CD4-positive, alpha-beta T cell (primary cell): ENCODE measurements around the gene DAO. TPM values are rescaled to one million over a fixed set of nuclear protein-coding genes. Genes with fewer than 3 reads are reported as not detected.

Experiments
- ATAC-seq: fragments of 200-7000 bp; cut with Tn5 transposase; one replicate; pipeline ENCODE4 v1.10.0; 2022; ENCODE audit warnings: mild to moderate bottlenecking; ENCODE audit not compliant: poor library complexity
- CTCF ChIA-PET: fragments of 350-600 bp; sonication (Branson Sonifier 250); formaldehyde crosslinking; loops from one replicate; lab custom pipeline; 2021; ENCODE audit warnings: antibody characterized with exemption, inconsistent platforms; lab: Charles Lee
- POLR2A ChIA-PET: fragments of 350-600 bp; sonication (Branson Sonifier 250); formaldehyde crosslinking; loops from one replicate; lab custom pipeline; 2021; ENCODE audit warnings: antibody characterized with exemption, inconsistent platforms; lab: Charles Lee
- DNase-seq, 14 experiments: peaks; one replicate each; pipeline ENCODE4 v3.0.0-alpha.2; 2013 to 2020; ENCODE audit warnings: mixed read lengths in 2 of 14
- H3K27ac ChIP-seq, 2 donors: one replicate each; pipeline versions ENCODE4 v1.5.1 to v1.7.0; 2013; ENCODE audit warnings: low read length in 2 of 2, low read depth in 1 of 2, mild to moderate bottlenecking in 1 of 2
- H3K27me3 ChIP-seq, 2 experiments: 1 replicate in 1 of 2; 2 replicates in 1 of 2; pipeline versions ENCODE4 v1.6.1 to v1.7.0; 2013; ENCODE audit warnings: low read length in 2 of 2, control low read depth in 1 of 2, mild to moderate bottlenecking in 1 of 2, moderate library complexity in 1 of 2; ENCODE audit not compliant: insufficient read depth in 2 of 2, control insufficient read depth in 1 of 2
- H3K36me3 ChIP-seq: one replicate; pipeline ENCODE4 v1.6.1; 2013; ENCODE audit warnings: low read length, control low read depth; ENCODE audit not compliant: insufficient read depth
- H3K4me1 ChIP-seq: one replicate; pipeline ENCODE4 v1.6.1; 2013; ENCODE audit warnings: low read length, control low read depth; ENCODE audit not compliant: insufficient read depth
- H3K4me3 ChIP-seq: one replicate; pipeline ENCODE4 v1.5.1; 2013; ENCODE audit warnings: mild to moderate bottlenecking, low read length, moderate library complexity
- H3K9me3 ChIP-seq, 2 experiments: 1 replicate in 1 of 2; 2 replicates in 1 of 2; pipeline versions ENCODE4 v1.6.1 to v1.7.0; 2013; ENCODE audit warnings: low read length in 2 of 2, mild to moderate bottlenecking in 2 of 2, control low read depth in 1 of 2, moderate library complexity in 1 of 2; ENCODE audit not compliant: control insufficient read depth in 1 of 2, insufficient read depth in 1 of 2
- H3K27ac Mint-ChIP-seq: one replicate; pipeline ENCODE4 v1.8.0; 2020; ENCODE audit warnings: mixed read lengths
- H3K27me3 Mint-ChIP-seq: one replicate; pipeline ENCODE4 v1.8.0; 2021; ENCODE audit warnings: mixed read lengths
- H3K36me3 Mint-ChIP-seq: one replicate; pipeline ENCODE4 v1.8.0; 2021; ENCODE audit warnings: low read depth, mixed read lengths
- H3K4me1 Mint-ChIP-seq: one replicate; pipeline ENCODE4 v1.8.0; 2021; ENCODE audit warnings: low read depth, mixed read lengths
- H3K4me3 Mint-ChIP-seq: one replicate; pipeline ENCODE4 v1.8.0; 2020; ENCODE audit warnings: mild to moderate bottlenecking, mixed read lengths
- H3K9me3 Mint-ChIP-seq: one replicate; pipeline ENCODE4 v1.8.0; 2020; ENCODE audit warnings: mixed read lengths
- CTCF ChIP-seq: fragments of 200-600 bp; IDR thresholded peaks from one replicate; pipeline ENCODE4 v1.8.0; 2022; ENCODE audit warnings: antibody characterized with exemption, mild to moderate bottlenecking
- intact Hi-C, 2 experiments: fragments of 100-400 bp; cut with DNase I in 1 of 2; cut with micrococcal nuclease in 1 of 2; formaldehyde crosslinking; loops; one replicate each; pipeline versions ENCODE4 v1.15.1 to v1.9.0; 2023 to 2025; cut with DNase I, micrococcal nuclease
- total RNA-seq, 174 experiments: library from RNA in 2 of 174; stranded (reverse) in 2 of 174; gene quantifications; one replicate each; pipeline ENCODE4 v1.2.3 and lab custom pipeline; 2021 to 2026

The DAO gene
- total RNA-seq, 2 experiments from 2014 or later: not detected

- DNase-seq (no peak), ATAC-seq (no peak)
- Histone ChIP-seq H3K4me1 (peaks cover 33% of the 10 kb centered on the region), H3K9me3 (no peaks in the 10 kb centered on the region), H3K4me3 (no peak overlapping the region), H3K36me3 (peaks cover 26% of the 10 kb centered on the region), H3K27me3 (no peaks in the 10 kb centered on the region), H3K27ac (no peak overlapping the region)
- ChIA-PET POLR2A (no interaction called here), CTCF (no interaction called here)
- H3K4me3 Mint-ChIP-seq: no peak overlapping the region
- no peak overlapping the region for H3K27ac Mint-ChIP-seq
- H3K4me1 Mint-ChIP-seq: peaks cover 34% of the 10 kb centered on the region
- no peak for TF ChIP-seq CTCF
- no peaks in the 10 kb centered on the region for H3K27me3 Mint-ChIP-seq
- peaks cover 22% of the 10 kb centered on the region for H3K36me3 Mint-ChIP-seq
- intact Hi-C loops: no loop called here
- H3K9me3 Mint-ChIP-seq: no peaks in the 10 kb centered on the region
Measured at GRCh38 chr12:108835860-108836634, 43.8 kb upstream of the DAO start.

- H3K4me1 ChIP-seq: peaks cover 33% of the 10 kb centered on the region
- Mint-ChIP-seq H3K27me3 (no peaks in the 10 kb centered on the region), H3K4me1 (peaks cover 35% of the 10 kb centered on the region), H3K36me3 (peaks cover 17% of the 10 kb centered on the region), H3K4me3 (no peak overlapping the region), H3K9me3 (no peaks in the 10 kb centered on the region), H3K27ac (peak overlapping the region; percentile 48)
- POLR2A ChIA-PET: no interaction called here
- intact Hi-C loops: no loop called here
- CTCF ChIA-PET: interaction anchor here (1.9 kb wide), 1 partner anchor 34 kb away, joined by 6 read pairs; no protein-coding TSS in a partner anchor
- DNase-seq: no peak
- no peak for TF ChIP-seq CTCF
- H3K4me3 ChIP-seq: no peak overlapping the region
- peaks cover 21% of the 10 kb centered on the region for H3K36me3 ChIP-seq
- no peak overlapping the region for H3K27ac ChIP-seq
- H3K27me3 ChIP-seq: no peaks in the 10 kb centered on the region
- ATAC-seq: no peak
- no peaks in the 10 kb centered on the region for H3K9me3 ChIP-seq
Measured at GRCh38 chr12:108837239-108837638, 42.7 kb upstream of the DAO start.

- ChIA-PET POLR2A (interaction anchor here (0.6 to 2.3 kb wide), 3 partner anchors 12 to 198 kb away, joined by 3 to 14 read pairs (median 4); partner anchors contain the start of gene SSH1), CTCF (interaction anchor here (1.9 kb wide), 1 partner anchor 34 kb away, joined by 6 read pairs; no protein-coding TSS in a partner anchor)
- Mint-ChIP-seq H3K4me1 (peaks cover 35% of the 10 kb centered on the region), H3K4me3 (no peak overlapping the region), H3K36me3 (peaks cover 17% of the 10 kb centered on the region), H3K9me3 (no peaks in the 10 kb centered on the region), H3K27me3 (no peaks in the 10 kb centered on the region), H3K27ac (peak overlapping the region; percentile 48)
- DNase-seq: no peak
- ATAC-seq: no peak
- no peaks in the 10 kb centered on the region for H3K27me3 ChIP-seq
- no peak overlapping the region for H3K4me3 ChIP-seq
- peak overlapping the region in 1 of 2 donors; percentile 77 for H3K27ac ChIP-seq
- peaks cover 33% of the 10 kb centered on the region for H3K4me1 ChIP-seq
- intact Hi-C loops: no loop called here
- no peaks in the 10 kb centered on the region for H3K9me3 ChIP-seq
- peaks cover 17% of the 10 kb centered on the region for H3K36me3 ChIP-seq
- no peak for TF ChIP-seq CTCF
Measured at GRCh38 chr12:108837680-108838079, 42.2 kb upstream of the DAO start.
